ENCODE measurements around the gene SRD5A1. TPM values are rescaled to one million over a fixed set of nuclear protein-coding genes. Genes with fewer than 3 reads are reported as not detected.
A peak's percentile ranks its signal among the peaks of the same experiment; 100 is the strongest.

SRD5A1 gene
- total RNA-seq, 1 experiment from 2014 or later = 43.6 TPM

DNA sequence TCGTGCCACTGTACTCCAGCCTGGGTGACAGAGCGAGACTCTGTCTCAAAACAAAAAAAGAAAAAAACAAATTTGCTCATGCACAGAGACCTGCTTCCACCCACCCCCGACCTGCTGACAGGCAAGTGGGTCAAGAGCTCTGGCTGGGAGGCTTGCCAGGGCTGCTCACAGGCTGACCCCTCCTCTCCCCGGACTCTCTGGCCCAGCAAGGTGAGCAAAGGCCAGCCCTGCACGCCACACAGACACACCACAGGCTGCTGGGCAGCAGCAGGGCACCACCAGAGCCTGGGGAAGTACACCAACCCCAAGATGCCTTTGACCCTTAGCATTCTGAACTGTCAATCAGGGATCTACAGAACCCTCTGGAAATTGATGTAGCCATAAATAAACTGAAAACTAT lies 29.6 kb upstream of the SRD5A1 start:
- DNase-seq (ENCODE audit: low read depth) = no peak

DNA sequence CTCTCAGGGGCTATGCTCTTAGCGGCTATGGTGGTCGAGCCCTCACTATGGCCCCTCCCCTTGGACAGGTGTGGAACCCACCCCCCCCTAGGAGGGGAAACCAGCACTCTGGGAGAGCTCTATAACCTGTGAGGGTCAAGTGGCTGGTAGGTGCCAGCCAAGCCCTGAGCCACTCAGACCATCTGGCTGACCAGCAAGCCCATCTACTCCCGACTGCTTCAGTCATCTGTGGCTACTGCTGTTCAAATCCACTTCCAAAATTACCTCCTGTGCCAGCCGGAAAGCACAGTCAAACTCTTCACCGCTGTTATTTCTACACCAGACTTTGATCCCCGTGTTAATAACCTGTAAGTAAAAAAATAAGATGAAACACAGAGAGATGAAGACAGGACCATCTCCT lies 28.9 kb upstream of the SRD5A1 start:
- no peak for DNase-seq (ENCODE audit: low read depth)

DNA sequence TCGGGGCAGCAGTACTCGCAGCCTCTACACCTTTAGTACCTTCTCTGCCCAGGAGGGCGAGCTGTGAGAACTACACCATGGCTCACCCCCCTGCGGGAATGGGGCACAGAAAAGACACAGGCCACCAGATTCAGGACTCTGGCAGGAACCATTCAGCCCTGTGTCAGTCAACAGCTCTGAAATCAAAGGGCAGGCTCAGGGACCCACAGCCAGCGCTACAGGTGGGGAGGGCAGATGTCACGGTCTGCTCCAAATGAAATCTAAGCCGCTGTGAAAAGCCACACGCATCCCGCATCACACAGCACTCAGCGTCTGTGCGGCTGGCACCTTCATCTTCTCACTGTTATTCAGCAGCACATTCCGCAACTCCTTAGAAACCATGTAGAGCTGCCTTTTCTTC lies 28.3 kb upstream of the SRD5A1 start:
- no peak for DNase-seq (ENCODE audit: low read depth)

DNA sequence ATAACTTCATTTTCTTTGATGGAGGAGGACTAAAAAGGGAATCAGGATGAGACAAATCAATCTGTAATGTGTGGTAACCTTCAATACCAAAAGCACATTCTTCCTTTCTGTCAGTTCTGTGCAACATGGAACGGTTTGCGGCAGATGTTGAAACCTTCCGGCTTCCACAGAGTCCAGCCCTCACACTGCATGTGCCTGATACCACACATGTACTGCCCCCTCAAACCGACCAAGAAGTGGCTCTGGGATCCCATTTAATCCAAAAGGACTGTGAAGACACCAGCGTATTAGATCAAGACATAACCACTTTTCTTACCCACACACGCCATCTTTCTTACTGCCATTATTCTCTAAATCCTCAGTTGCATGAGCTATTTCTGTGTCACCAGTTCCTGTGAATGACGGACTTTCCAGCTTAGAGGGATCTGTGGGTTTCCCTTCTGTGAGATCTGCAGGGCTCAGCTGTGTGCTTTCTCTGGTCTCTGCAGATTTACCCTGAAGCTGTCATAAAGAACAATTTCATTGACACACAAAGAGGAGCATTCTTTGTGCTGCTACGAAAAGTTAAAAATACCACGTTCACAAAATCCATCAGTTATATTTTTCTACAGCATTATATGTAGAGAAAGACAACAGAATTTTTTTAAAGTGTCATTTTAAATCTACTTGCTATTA lies 26.2 kb upstream of the SRD5A1 start:
- no peak for DNase-seq (ENCODE audit: low read depth)

DNA sequence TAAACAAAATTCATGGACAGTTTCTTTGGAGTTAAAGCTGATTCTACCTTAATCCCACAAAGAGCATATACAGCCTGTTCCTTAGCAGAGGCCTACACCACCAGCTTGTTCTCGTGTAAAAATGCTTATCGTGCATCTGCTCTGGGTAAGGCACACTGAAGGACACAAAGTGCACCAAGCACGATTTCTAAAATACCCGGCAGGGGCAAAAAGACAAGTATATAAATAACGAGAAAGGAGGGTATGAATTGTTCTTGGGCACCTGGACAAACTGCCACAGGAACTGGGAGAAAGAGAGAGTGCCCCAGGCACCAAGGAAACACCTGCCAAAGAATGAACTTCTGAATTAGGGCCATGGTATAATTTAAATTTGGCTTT lies 25.7 kb upstream of the SRD5A1 start:
- no peak for DNase-seq (ENCODE audit: low read depth)

DNA sequence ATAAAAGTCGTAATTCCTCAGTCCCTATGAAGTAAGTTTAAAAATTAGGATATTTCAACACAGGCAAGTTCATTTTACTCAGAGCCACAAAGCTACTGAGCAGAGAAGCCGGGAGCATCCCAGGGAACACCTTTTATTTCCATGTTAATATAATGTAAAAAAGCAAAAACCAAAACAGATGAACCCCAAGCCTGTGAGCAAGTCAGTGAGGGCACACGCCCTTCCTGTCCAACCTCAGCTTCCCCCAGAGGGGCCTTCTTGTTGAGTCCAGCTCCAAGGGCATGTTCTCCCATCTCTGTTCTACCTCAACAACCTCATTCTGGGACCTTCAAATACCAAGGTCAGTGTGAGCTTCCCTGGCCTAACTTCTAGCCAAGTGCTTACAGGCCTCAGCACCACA lies 25.2 kb upstream of the SRD5A1 start:
- DNase-seq (ENCODE audit: low read depth) = no peak

DNA sequence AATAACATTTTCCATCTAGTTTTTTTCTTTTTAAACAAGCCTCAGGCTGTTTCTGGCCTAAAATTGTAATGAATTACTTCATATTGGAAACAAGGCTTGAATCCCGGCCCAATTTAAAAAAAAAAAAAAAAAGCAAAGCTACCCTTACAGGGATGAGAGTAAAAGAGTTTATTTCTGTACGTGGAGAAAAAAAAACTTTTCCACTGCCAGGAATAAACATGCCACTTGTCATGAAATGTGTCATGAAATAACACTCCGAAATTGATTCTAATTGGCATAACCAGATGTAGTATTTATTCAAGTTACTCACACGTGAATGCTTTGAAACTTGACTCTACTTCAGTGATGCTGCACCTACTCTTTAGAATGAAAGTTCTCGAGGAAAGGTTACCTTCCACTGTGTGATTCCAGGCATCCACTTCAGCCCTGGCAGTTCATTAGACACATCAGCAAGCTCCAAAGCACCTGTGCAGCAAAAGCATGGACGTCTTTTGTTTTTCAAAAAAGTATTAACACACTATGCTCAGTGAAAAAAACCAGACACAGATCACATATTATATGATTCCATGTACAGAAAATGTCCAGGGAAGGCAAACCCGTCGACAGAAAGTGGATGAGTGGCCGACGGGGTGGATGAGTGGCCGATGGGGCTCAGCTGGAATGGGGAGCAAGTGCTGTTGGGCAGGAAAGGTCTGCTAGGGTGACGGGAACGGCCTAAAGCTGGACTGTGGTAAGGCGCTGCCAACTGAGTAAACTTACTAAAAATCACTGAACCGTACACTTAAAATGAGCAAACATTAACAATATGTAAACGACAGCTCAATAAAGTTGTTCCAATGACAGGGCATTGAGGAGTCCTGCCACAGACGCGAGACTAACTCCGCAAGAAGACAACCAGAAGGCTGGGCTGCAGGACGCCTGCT lies 21.6 kb upstream of the SRD5A1 start:
- DNase-seq (ENCODE audit: low read depth) = no peak

DNA sequence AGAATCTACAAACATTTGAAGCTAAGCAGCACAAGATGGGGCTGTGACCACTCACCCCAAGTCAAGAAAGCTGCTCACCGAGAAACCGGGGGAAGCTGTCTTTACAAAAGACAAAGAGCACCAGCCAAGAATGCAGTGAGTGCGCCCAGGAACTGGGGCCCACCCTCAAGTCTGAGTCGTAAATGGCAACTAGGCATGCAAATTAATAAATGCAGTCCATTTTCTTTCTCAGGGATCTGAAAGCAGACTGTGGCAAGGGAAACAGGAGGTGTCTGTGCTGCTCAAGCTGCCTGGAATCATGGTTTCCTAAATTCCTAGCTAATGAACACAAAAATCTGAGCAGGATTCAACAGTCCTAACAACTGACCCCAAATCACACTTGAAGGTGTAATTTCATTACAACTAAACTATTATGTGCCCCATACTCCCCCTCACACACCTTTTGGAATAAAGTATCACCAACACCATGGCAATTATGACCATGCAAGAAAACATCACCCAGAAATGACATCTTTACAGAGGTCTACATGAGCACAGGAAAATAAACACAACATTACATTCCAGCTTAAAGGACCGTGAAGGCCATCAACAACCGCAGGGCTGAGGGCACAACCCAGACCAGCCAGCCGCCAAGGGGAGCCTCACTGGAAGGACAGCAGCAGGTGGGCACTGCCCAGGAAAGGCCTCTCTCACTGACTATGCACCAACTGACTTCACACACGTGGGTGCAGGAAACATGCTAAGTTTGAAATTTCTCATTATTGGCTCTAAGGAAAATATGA lies 18.0 kb upstream of the SRD5A1 start:
- no peak for DNase-seq (ENCODE audit: low read depth)

DNA sequence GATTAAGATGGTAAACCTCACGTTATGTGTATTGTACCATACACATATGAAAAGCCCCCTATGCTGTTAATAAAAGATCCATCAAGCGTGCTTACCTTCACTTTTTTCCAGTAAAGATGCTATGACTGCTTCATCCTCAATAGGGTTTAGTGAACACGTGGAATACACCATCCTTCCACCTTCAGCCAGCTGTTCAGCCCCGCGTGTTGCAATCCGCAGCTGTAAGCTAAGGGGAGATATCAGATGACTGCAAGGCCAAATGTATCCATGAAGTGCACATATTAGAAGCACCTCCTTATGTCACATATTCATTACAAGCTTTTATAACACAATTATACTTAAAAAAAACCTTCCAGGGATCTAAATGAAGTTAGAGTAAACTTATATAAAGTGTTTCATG lies 16.6 kb upstream of the SRD5A1 start:
- DNase-seq (ENCODE audit: low read depth) = no peak

DNA sequence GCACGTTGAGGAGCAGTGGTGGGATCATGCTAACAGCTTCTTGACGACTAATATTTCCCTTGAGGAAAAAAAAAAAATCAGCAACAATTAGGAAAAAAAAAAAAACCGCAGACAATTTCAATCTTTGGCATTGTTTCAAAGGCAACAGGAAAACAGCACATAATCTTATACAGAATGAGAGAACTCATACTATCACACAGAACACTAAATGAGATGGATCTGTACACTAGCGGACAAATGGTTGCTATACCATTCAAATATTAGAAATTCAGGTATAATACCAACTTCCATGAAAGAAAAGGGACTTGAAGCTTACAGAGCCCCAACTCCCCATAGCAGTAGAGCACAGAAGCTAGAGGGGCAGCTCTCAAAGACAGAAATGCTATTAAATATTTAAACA lies 10.0 kb upstream of the SRD5A1 start:
- no peak for DNase-seq (ENCODE audit: low read depth)

DNA sequence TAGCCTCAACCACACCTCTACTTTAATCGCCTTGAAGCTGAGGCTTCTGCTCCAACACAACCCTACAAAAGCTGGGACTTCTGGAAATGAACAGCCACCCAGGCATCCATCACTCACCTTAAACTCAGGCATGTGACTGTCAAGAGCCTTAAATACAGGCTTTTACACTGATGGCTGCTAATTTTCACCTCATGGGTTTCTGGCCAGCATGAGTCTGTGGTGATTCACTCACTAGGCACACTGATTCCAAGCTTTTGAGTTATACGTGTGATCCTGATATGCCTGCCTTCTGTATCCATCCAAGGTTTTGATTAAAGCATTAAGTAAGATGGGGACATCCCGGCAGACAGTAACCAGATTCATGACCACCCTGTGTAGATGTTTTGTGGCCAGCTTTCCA lies 9.3 kb upstream of the SRD5A1 start:
- no peak for DNase-seq (ENCODE audit: low read depth)

DNA sequence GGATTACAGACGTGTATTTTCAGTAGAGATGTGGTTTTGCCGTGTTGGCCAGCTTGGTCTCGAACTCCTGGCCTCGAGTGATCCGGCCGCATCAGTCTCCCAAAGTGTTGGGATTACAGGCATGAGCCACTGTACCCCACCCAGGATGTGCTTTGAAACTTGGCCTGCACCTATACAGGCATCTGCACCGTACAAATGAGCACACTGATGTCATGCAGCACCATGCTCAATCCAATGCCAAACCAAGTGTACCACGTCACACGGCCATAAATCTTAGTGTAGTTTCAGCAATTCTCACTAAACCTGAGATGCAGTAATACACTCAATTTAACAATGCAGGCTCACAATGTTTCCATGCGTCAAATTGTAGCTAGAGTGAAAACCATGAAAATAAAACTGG lies 6.7 kb upstream of the SRD5A1 start:
- DNase-seq (ENCODE audit: low read depth) = no peak

DNA sequence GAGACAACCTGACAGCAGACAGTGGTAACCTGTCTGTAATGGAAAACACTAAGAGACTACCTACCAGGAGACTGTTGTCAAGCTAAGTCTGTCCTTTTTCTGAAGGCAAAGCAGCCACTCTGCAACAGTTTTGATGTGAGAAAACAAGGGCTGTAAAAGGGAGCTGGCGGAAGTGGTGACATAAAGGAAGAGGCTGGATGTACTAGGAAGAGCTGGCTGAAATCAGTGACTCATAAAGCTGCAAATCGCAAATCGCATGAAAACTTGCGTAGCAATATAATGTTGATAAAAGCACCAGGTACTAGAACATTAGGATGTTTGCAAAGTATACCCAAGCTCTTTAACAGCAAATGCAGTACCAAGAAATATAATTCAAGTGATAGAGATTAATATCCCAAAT lies 1.8 kb upstream of the SRD5A1 start:
- DNase-seq (ENCODE audit: low read depth) = peak; percentile 49

DNA sequence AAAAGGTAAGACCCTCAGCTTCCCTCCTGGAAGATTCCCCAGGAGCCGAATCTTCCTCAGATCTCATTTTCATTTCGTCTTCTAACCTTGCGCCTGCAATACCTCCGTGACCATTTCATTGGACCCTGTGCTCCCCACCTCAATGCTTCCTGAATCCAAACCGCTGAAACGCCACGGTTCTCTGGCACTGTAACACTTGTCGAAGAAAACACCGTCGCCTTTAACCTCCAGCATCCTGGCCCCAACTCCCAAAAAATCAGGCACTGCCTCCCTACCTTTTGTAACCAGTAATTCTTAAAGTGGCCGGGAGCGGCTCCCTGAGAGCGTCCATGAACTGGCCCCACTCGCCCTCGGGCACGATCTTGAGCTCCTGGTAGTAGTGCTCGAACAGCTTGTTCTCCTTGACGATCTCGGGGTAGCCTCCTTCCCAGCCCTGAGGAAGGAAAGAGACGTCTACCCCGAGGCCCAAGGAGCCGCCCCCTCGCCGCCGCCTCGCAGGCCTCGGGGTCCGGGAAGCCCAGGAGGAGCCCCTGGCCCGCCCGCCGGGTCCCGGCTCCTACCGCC lies 834 bp upstream of the SRD5A1 start:
- DNase-seq (ENCODE audit: low read depth) = no peak

DNA sequence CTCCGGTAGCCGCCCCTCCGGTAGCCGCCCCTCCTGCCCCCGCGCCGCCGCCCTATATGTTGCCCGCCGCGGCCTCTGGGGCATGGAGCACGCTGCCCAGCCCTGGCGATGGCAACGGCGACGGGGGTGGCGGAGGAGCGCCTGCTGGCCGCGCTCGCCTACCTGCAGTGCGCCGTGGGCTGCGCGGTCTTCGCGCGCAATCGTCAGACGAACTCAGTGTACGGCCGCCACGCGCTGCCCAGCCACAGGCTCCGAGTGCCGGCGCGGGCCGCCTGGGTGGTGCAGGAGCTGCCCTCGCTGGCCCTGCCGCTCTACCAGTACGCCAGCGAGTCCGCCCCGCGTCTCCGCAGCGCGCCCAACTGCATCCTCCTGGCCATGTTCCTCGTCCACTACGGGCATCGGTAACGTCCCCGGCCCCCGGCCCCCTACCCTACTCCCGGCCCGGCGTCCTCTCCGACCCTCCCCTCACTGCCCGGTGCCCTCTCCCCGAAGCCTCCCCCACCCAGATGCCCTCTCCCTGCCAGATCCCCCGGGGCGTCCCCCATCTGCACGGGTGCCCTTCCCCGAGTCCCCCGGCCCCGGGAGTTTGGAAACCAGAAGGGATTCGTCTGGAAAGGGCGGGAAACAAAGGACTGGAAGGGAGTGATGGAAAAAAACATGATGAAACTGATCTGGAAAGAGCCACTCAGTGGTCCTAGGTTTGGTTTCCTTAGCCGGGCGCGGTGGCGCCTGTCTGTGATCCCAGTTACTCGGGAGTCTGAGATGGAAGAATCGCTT lies 417 bp downstream of the SRD5A1 start:
- no peak for DNase-seq (ENCODE audit: low read depth)

DNA sequence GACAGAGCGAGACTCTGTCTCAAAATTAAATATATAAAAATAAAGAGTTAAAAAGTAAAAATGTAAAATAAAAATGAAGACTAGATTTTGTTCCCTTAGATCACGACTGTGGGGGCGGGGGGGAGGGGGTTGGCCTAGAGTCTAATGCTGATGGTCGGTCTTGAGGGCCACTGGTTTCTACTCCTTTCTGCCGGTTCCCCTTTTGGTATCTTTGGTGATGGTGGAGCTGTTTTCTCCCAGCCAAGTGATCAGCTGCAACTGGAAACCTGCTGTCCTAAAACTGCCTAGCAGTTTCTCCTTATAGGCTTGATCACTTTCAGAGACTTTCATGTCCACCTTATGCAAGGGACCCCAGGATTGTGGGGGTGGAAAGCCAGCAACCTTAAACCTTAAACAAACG lies 1.1 kb downstream of the SRD5A1 start:
- DNase-seq (ENCODE audit: low read depth) = no peak

DNA sequence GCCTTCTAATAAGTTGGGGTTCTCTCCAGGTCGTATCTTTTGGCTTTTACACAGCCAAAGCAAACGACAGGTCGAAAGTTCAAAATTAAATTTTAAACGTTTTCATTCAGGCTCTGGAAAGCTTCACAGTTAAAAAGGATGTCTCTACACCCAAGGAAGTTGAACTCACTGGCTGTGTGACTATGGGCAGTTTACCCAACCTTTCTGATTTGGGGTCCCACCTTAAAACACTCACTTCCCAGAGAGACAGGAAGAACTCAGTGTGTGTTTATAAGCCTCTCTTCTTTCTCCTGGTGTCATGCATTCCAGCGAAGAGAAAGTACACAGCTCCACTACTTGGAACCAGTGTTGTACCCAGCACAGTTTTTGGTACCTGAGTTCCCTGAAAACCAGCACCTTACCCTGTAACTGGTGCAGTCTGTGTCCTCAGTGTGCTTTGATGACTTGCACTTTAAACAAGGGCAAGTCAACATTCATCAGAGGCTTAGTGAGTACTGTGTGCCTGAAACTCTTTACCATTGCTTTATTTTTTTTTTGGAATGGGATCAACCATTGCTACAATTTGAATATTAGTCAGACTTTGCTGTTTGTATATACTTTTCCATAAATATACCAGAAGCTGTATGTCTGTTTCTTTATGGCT lies 1.7 kb downstream of the SRD5A1 start:
- DNase-seq (ENCODE audit: low read depth) = no peak

DNA sequence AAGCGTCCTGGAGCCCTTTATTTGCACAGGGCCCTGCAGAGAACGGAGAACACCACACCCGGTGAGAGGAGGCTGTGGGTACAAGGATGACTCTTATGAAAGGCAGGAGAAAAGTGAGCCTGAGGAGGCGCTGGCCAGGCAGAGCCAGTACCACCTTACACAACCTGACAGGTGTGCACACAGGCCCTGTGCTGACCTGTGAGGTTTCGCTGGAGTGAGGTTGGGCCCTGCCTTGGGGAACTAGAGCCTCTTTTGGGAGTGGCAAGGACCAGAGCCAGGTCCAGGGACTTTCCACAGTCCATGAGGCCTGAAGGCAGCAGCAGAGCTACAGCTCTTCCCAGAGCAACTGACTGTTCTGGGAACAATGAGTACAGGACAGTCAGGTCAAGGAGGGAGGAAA lies 3.1 kb downstream of the SRD5A1 start:
- DNase-seq (ENCODE audit: low read depth) = no peak

DNA sequence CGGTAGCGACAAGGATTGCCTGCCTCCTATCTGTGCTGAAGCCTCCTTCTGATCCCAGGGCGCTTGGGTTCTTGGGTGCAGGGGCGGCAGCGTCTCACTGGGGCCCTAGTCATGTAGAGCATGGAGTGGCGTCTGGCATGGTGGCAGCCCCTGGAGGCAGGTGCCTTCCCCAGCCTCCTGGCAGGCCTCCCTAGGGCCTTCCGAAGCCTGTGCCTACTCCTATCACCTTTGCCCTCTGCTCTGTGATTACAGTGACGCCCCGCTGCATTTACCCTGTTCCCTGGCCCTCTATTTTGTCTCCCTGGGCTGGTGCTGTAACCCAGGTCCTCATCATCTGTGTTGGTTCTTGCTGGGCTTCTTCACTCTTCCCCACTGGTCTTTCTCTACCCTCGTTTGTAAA lies 3.8 kb downstream of the SRD5A1 start:
- DNase-seq (ENCODE audit: low read depth) = no peak

DNA sequence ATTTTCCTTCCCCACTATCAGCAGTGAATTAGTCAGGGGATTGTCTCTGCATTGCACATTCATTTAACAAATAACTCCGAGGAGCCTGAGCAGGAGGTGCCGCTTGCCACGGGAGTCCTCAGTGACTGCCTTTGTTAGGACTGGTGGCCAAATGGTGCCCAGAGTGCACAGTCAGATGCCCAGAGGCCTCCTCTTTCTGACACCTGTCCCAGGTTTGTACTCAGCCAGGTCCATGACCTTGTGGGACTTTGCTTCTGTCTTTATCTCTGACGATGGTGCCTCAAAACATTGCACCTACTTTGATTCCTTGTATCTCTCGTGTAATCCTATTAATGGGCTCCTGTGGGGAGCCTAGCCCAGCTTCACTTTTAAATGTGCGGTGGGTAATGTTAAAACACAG lies 4.3 kb downstream of the SRD5A1 start:
- DNase-seq (ENCODE audit: low read depth) = no peak

DNA sequence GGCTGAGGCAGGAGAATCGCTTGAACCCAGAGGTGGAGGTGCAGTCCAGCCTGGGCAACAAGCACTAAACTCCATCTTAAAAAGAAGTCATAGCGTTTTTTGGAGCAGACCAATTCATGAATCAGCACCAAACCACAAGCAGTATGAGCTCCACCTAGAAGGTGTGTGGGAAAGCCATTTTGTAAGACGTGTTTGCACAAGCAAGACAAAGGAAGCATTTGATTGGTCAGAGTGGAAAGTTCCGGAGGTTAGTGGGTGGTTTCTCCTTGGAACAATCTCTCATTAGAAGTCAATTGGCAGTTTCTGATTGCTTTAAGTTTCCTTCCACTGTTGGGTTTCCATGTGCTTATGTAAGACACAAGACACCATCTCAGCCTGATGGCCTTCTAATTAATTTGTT lies 5.0 kb downstream of the SRD5A1 start:
- DNase-seq (ENCODE audit: low read depth) = peak; percentile 34
